ENCODE results near the gene APRT.
A peak's percentile ranks its signal among the peaks of the same experiment; 100 is the strongest.

The APRT gene

DNA sequence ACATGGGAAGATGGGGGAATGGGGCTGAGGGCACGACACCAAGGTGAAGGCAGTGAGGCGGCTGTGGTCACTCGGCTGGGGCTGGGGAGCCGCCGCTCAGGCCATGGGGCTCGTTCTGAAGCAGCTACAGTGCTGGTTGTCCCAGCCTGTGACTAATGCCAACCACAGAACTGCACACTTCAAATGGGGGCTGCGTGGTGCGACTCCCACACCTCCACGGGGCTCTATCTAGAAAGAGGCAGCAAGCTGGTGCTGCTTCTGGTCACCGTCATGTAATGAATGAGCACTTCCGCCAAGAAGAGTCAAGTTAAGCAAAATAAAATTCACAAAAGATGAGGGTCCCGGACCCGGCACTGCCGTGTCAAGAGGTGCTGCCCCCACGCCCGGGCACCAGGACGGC lies 25.1 kb upstream of the APRT start:
- H3K4me3 ChIP-seq (ENCODE audit: low read depth, low read length) = no peak overlapping the region
- DNase-seq = no peak
- TF ChIP-seq, protein P1, sequence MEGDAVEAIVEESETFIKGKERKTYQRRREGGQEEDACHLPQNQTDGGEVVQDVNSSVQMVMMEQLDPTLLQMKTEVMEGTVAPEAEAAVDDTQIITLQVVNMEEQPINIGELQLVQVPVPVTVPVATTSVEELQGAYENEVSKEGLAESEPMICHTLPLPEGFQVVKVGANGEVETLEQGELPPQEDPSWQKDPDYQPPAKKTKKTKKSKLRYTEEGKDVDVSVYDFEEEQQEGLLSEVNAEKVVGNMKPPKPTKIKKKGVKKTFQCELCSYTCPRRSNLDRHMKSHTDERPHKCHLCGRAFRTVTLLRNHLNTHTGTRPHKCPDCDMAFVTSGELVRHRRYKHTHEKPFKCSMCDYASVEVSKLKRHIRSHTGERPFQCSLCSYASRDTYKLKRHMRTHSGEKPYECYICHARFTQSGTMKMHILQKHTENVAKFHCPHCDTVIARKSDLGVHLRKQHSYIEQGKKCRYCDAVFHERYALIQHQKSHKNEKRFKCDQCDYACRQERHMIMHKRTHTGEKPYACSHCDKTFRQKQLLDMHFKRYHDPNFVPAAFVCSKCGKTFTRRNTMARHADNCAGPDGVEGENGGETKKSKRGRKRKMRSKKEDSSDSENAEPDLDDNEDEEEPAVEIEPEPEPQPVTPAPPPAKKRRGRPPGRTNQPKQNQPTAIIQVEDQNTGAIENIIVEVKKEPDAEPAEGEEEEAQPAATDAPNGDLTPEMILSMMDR (IDR thresholded peaks at IDR 0.05; ENCODE audit: low read depth, low read length) = no peak
- H3K27me3 ChIP-seq (ENCODE audit: insufficient read depth, low read depth, severe bottlenecking) = no peaks in the 10 kb centered on the region
- H3K27ac ChIP-seq = no peak overlapping the region
- no peaks in the 10 kb centered on the region for H3K9me3 ChIP-seq (ENCODE audit: severe bottlenecking)
- no peaks in the 10 kb centered on the region for H3K36me3 ChIP-seq

GRCh38 chr16:88835818-88836217 lies 24.1 kb upstream of the APRT start:
- no peaks in the 10 kb centered on the region for H3K27me3 ChIP-seq (ENCODE audit: insufficient read depth, low read depth, severe bottlenecking)
- no peaks in the 10 kb centered on the region for H3K36me3 ChIP-seq
- TF ChIP-seq, protein P1 (IDR thresholded peaks at IDR 0.05; ENCODE audit: low read depth, low read length) = no peak
- no peak overlapping the region for H3K4me3 ChIP-seq (ENCODE audit: low read depth, low read length)
- DNase-seq = no peak
- H3K27ac ChIP-seq = no peak overlapping the region
- H3K9me3 ChIP-seq (ENCODE audit: severe bottlenecking) = no peaks in the 10 kb centered on the region

DNA sequence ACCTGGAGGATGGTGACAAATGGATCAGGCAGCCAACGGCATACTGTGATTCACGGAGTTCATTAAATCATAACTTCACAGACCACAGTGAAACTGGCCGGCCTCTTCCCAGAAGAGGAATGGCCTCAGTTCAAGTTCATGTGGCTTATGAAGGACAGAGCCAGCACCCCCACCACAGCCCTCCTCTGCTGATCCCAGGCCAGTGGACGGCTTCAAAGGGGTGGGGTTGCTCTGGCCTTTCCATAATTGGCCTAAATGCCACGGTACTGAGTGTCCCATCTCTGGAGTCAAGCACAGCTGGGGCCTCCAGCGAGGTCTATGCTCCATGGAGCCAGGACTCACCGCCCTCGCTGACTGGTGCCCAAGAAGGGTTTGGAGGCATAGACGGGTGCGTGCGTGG lies 23.7 kb upstream of the APRT start:
- TF ChIP-seq, protein P1 (IDR thresholded peaks at IDR 0.05; ENCODE audit: low read depth, low read length) = no peak
- no peaks in the 10 kb centered on the region for H3K9me3 ChIP-seq (ENCODE audit: severe bottlenecking)
- H3K36me3 ChIP-seq = no peaks in the 10 kb centered on the region
- no peaks in the 10 kb centered on the region for H3K27me3 ChIP-seq (ENCODE audit: insufficient read depth, low read depth, severe bottlenecking)
- H3K4me3 ChIP-seq (ENCODE audit: low read depth, low read length) = no peak overlapping the region
- H3K27ac ChIP-seq = no peak overlapping the region
- DNase-seq = no peak

DNA sequence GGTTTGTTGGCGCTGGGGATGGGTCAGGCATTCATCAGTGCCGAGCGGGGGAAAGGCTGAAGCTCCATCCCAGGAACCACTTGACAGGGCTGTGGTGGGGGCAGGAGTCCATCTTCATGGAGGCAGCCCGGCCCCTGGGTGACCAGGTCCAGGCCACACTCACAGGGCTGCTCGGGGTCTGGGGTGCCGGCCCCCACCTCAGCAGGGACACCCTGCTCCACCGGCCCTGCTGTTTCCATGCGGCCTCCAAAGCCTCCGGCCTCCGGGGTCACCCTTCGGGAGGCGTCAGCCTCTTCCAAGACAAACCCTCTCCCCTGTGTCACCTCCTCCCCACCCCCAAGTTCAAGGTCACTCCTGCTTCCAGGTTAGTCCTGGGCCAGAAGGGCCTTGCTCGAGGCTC lies 22.9 kb upstream of the APRT start:
- TF ChIP-seq, protein P1 (IDR thresholded peaks at IDR 0.05; ENCODE audit: low read depth, low read length) = no peak
- Histone ChIP-seq H3K27me3 (ENCODE audit: insufficient read depth, low read depth, severe bottlenecking) (no peaks in the 10 kb centered on the region), H3K4me3 (ENCODE audit: low read depth, low read length) (no peak overlapping the region), H3K9me3 (ENCODE audit: severe bottlenecking) (no peaks in the 10 kb centered on the region), H3K36me3 (no peaks in the 10 kb centered on the region), H3K27ac (no peak overlapping the region)
- no peak for DNase-seq

- no peak overlapping the region for H3K4me3 ChIP-seq (ENCODE audit: low read depth, low read length)
- H3K27ac ChIP-seq = no peak overlapping the region
- H3K36me3 ChIP-seq = no peaks in the 10 kb centered on the region
- no peak for DNase-seq
- TF ChIP-seq, protein P1 (IDR thresholded peaks at IDR 0.05; ENCODE audit: low read depth, low read length) = no peak
- H3K9me3 ChIP-seq (ENCODE audit: severe bottlenecking) = no peaks in the 10 kb centered on the region
- no peaks in the 10 kb centered on the region for H3K27me3 ChIP-seq (ENCODE audit: insufficient read depth, low read depth, severe bottlenecking)
These were observed 21.4 kb upstream of the APRT start for GRCh38 chr16:88833086-88833485.

DNA sequence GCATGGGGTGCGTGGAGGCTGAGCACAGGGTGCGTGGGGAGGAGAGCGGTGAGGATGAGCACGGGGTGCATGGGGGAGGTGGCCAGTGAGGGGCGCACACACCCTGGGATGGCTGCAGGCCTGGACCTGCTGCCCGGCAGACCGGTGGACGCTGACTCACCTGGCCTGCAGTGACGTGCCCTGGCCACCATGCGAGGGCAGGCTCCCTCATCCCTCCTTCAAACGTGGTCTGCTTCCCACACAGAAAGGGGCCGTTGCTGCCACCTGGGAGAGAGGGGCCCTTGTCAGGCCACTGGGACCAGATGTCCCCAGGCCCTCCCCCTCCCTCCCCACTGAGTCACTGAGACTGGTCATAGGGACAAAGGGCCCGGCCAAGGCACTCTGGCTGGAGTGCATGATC lies 20.1 kb upstream of the APRT start:
- DNase-seq = peak; percentile 37
- Histone ChIP-seq H3K36me3 (no peaks in the 10 kb centered on the region), H3K27ac (no peak overlapping the region), H3K27me3 (ENCODE audit: insufficient read depth, low read depth, severe bottlenecking) (no peaks in the 10 kb centered on the region), H3K9me3 (ENCODE audit: severe bottlenecking) (no peaks in the 10 kb centered on the region), H3K4me3 (ENCODE audit: low read depth, low read length) (no peak overlapping the region)
- TF ChIP-seq, protein P1 (IDR thresholded peaks at IDR 0.05; ENCODE audit: low read depth, low read length) = peak; percentile 49
